Fibroblast of gingiva (primary cell): ENCODE measurements around the gene PRSS57.
A peak's percentile ranks its signal among the peaks of the same experiment; 100 is the strongest.

Experiments
- DNase-seq: peaks from one replicate; pipeline ENCODE4 v3.0.0-alpha.2; 2011; ENCODE audit warnings: low read depth

The PRSS57 gene

GRCh38 chr19:652467-653389 lies 42.5 kb downstream of the PRSS57 start:
- DNase-seq: no peak

- no peak for DNase-seq
These were observed 43.3 kb downstream of the PRSS57 start for GRCh38 chr19:651991-652390.

DNA sequence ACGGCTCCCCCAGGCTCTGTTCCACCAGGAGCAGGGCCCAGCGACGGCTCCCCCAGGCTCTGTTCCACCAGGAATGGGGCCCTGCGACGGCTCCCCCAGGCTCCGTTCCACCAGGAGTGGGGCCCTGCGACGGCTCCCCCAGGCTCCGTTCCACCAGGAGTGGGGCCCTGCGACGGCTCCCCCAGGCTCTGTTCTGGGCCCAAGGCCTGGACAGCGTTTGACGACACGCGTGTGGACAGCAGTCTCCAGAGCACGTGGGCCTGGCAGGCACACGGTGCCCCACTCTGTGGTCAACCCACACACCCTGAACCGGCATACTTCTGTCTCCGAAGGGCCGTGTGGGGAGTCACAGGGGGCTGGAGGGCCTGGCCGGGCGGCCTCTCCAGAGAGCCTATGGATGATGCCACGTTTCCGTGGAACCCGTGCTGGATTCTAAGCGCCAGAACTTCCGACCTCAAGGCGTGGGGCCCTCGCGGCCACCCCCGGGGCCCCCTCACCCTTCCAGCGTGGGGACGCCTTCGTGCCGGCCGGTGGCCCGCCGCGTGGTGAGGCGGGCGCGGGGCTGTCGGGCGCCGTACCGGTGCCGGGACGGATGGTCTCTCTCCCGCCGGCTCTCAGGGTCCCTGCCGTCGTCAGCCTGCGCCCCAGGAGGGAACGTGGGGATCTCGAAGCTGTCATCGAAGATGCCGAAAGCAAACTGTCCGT lies 44.0 kb downstream of the PRSS57 start:
- DNase-seq: no peak

GRCh38 chr19:650121-650520 lies 45.1 kb downstream of the PRSS57 start:
- DNase-seq: no peak

DNA sequence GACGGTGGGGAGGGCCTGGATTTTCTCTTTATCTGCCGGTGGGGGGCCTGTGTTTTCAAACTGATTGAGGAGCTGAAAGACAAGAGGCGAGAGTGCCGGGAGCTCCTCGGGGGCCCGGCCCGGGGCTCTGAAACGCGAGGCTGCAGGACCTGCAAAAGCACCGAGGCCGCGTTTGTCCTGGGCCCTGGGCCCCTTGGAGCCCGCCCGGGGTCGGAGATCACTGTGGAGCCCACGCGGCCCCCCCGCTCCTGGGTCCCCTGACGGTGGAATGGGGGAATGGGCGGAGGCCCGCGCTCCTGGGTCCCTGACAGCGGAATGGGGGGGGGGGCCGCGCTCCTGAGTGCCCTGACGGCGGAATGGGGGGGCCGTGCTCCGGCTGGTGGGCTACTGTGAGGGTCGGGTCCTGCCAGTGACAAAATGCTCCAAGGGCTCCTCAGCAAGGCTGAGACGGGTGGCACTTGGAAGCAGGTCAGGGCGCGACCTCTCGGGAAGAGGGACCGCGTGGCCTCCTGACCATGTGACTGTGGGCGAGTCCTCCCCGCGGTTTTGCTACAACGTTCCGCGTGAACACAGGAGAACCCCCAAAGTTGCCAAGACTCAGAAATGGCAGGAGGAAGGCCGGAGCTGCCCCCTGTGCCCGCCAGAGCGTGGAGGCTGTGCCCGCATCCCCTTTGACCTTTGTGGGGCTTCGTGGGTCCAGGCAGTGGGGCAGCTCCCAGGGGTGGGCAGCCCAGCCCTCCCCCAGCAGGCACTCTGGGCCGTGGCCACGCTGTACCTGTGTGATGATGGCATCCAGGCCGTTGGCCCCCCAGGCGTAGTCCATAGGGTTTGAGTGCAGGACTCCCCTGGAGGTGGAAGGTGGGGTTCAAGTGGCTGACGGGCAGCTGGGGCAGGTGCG lies 46.1 kb downstream of the PRSS57 start:
- no peak for DNase-seq

DNA sequence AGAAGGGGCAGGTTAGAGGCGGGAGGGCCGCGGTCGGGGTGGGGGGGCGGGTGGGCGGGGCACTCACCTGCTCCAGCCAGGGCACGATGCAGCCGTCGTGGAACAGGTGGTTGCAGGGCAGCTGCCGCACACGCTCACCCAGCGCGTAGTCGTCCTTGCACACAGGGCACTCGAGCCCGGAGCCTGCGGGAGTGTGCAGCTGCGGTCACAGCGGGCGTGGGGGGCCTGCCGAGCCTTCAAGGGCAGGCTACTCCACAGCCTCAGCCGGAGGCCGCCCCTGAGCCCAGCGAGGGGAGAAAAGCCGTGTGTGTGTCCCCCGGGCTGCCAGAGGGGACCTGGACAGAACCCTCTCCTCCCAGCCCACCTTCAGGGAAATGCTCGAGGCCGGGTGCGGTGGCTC lies 46.9 kb downstream of the PRSS57 start:
- DNase-seq: no peak

DNA sequence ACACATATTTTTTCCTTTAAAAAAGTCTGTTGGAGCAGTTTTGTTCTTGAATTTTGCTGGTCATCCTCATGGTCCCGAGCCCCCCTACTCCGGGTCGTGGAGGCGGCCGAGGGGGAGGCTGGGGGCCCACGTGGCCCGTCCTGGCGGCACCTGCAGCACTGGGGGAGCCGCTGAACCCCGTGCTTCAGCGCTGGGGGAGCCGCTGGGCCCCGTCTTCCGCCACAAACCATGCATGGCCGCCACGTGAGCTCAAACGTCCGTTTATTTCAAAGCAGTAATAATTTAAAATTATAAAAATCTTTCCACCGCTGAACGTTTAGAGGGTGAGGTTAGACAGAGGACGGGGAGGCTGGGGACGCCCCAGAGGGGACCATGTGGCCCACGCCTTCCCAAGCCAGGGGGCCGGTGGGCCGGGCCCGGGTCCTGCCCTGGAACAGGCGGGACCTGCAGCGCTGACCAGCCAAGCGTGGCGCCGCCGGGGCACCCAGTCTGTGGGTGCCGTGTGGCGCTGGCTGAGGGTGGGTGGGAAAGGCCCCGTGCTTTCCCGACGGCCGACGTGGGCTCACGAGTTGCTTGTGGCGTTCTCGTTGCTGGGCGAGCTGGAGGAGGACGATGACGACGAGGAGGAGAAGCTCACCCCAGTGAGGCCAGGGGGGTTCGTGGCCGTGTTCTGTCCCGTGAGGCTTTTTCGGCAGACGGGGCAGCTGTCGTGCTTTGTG lies 47.5 kb downstream of the PRSS57 start:
- no peak for DNase-seq

DNA sequence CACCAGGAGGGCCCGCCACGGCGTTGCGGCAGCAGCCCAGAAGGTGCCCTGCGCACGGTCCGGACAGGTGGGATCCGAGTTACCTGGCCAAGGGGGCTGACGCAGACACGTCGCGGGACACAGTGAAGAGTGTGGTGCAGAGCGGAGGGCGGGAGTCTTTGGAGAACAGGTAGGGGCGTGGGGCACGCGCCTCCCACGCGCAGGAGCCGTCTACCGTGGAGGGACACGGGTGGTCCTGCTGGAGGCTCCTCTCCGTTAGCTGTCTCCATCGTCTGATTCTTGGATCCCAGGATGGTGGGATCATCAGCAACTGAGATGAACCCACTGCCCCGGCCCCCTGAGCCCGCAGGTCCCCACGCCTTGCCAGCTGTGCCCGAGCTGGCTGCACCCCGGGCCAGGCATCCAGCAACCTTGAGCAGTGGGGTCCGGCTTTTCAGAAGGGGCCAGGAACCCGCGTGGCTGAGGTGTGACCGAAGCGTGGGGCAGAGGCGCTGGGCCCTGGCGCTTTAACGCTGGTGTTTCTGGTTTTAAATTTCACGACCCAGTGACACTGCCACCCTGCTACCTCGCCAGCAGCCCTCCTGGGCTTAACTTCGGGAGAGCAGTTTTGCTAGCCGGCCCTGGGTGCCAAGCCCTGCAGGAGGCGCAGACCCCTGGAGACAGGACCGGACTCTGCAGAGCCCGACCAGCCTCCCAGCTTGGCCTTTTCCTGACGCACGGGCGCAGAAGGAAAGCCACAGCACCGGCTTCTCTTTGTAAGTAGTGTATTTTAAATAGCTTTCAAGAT lies 48.3 kb downstream of the PRSS57 start:
- no peak for DNase-seq

GRCh38 chr19:645912-646778 lies 49.1 kb downstream of the PRSS57 start:
- DNase-seq: no peak

- no peak for DNase-seq
These were observed 50.5 kb downstream of the PRSS57 start for GRCh38 chr19:644789-645188.

DNA sequence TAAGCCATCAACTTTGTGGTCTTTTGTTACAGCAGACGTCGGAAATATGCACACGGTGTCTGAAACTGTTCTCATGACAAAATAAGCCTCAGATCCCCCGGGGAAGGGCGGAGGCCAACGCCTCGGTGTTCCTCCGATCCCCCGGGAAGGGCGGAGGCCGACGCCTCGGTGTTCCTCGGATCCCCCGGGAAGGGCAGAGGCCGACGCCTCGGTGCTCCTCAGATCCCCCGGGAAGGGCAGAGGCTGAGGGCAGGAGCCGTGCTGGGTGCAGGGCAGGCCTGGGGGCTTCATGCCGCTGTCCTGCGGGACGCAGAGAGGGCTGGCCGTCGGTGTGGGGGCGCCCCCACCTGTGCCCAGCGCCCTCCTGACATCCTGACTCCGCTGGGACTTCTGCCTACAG lies 50.9 kb downstream of the PRSS57 start:
- no peak for DNase-seq

GRCh38 chr19:643736-644135 lies 51.5 kb downstream of the PRSS57 start:
- DNase-seq: no peak

DNA sequence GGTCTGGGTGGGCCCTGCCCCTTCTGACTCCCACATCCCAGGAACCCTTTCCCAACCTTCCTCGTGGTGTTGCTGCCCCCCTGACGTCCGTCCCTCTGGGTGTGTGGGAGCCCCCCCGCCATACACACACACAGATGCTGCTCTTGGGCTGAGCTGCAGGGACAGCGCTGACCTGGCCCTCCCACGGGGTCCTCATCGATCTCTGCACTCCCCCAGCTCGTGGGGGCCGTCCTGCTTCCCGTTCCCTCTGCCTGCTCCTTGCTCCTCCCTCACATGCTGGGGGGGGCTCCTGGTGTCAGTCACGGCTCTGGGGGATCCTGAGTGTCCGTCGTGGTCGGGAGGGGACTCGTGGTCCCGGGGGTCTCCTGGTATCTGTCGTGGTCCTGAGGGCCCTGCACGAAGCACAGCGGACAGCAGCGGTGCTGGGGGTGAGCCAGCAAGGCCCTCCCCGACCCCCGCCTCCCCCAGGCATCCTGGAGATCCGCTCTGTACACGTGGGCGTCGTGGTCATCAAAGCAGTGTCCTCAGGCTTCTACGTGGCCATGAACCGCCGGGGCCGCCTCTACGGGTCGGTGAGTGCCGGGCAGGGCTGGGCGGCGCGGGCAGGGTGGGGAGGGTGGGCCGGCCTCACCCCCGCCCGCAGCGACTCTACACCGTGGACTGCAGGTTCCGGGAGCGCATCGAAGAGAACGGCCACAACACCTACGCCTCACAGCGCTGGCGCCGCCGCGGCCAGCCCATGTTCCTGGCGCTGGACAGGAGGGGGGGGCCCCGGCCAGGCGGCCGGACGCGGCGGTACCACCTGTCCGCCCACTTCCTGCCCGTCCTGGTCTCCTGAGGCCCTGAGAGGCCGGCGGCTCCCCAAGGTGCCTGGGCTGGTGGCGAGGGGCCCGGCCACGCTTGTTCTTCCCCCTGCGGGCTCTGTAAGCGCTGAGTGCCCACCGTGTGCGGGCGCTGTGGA lies 52.2 kb downstream of the PRSS57 start:
- no peak for DNase-seq

DNA sequence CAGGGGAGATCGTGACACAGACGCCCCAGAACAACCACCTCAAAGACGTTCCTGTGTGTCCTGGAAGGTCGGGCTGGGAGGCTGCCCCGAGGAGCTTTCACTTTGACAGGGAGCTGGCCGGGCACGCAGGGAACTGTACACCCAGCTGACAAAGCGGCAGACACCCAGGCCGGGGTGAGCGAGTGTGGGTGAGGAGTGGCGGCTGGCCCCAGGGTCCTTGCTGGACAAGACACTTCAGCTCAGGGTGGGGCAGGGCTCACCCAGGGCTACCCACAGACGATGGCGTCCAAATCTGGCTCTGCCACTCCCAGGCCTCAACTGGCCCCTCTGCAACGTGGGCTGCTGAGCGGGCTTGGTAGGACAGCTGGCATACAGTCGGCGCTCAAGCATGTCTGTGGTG lies 53.5 kb downstream of the PRSS57 start:
- DNase-seq: no peak

GRCh38 chr19:640606-641189 lies 54.6 kb downstream of the PRSS57 start:
- no peak for DNase-seq

DNA sequence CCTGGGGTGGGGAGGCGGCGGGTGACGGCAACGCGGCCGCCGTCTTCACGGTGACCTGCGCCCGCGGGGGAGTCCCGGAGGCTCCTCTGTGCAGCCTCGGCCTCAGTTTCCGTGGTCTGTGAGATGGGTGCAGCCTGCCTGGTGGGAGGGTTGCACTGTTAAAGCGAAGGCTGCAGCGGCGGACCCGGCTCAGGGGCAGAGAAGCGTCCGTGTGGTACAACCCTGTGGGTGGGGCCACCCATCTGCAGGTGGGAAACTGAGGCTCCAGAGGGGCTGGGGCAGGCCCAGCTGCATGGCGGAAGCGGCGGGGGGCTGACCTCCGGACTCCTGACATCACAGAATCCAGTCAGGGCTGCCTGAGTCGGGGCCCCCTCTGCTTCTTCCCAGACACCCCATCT lies 55.1 kb downstream of the PRSS57 start:
- no peak for DNase-seq

- DNase-seq: peak; percentile 79
These were observed 55.7 kb downstream of the PRSS57 start, which contains the start of gene FGF22 for GRCh38 chr19:639253-640160. FGF22 (plus strand) TSS chr19:639879; CDS start chr19:639926, 47 bp downstream.
